ENCODE measurements around the gene LIPG.

LIPG gene

GRCh38 chr18:49534846-49535601, 26.8 kb upstream of the LIPG start:
- no peak overlapping the region for H4K8ac ChIP-seq (ENCODE audit: low read depth, low read length)
- no peak overlapping the region for H3K4me2 ChIP-seq (ENCODE audit: insufficient read depth, low read length, poor library complexity, severe bottlenecking)
- H3K4me3 ChIP-seq (ENCODE audit: low read length in 2 of 2): no peak overlapping the region
- no CpG with 5 or more reads among the region's 1 CpG for WGBS, 2 donors (ENCODE audit: extremely low coverage in 2 of 2, insufficient read length in 2 of 2, insufficient replicate concordance in 1 of 2)
- H3K4ac ChIP-seq (ENCODE audit: low read length): no peak overlapping the region
- H2AFZ ChIP-seq (ENCODE audit: low read length): no peak overlapping the region
- H3K9ac ChIP-seq (ENCODE audit: low read depth, low read length, poor library complexity): no peak overlapping the region
- H3K79me1 ChIP-seq (ENCODE audit: low read depth, low read length): no peaks in the 10 kb centered on the region
- no peak overlapping the region for H2AK5ac ChIP-seq (ENCODE audit: low read depth, low read length)
- no peak overlapping the region for H2BK120ac ChIP-seq (ENCODE audit: low read depth, low read length)
- peaks cover 1 to 9% of the 10 kb centered on the region in 2 donors for H3K9me3 ChIP-seq (replicated peaks in 1 of 2; ENCODE audit: control insufficient read depth in 2 of 2, insufficient read depth in 1 of 2, low read depth in 1 of 2, low read length in 2 of 2)
- H2BK12ac ChIP-seq (ENCODE audit: low read length): no peak overlapping the region
- no peaks in the 10 kb centered on the region for H3K27me3 ChIP-seq (ENCODE audit: control insufficient read depth in 3 of 3, insufficient read depth in 3 of 3, low read depth in 1 of 3, low read length in 3 of 3)
- H3K23ac ChIP-seq (ENCODE audit: low read depth, low read length, poor library complexity): no peak overlapping the region
- no peak overlapping the region for H3K27ac ChIP-seq (replicated peaks; ENCODE audit: low read length)
- H3K14ac ChIP-seq (ENCODE audit: low read length): no peak overlapping the region
- H2BK15ac ChIP-seq (ENCODE audit: low read length): no peak overlapping the region
- H2BK5ac ChIP-seq (ENCODE audit: low read length): no peak overlapping the region
- H3K18ac ChIP-seq (ENCODE audit: low read length): no peak overlapping the region
- H3K4me1 ChIP-seq (ENCODE audit: control insufficient read depth in 2 of 2, insufficient read depth in 1 of 2, low read depth in 1 of 2, low read length in 2 of 2): peaks cover 0 to 5% of the 10 kb centered on the region in 2 donors
- no peaks in the 10 kb centered on the region for H3K36me3 ChIP-seq (replicated peaks in 1 of 2; ENCODE audit: control insufficient read depth in 2 of 2, insufficient read depth in 2 of 2, low read length in 2 of 2)
- DNase-seq (ENCODE audit: low spot score): no peak
- no peak overlapping the region for H4K91ac ChIP-seq (ENCODE audit: low read depth, low read length, poor library complexity)

- no peak overlapping the region for H2BK12ac ChIP-seq (ENCODE audit: low read length)
- no peaks in the 10 kb centered on the region for H3K79me1 ChIP-seq (ENCODE audit: low read depth, low read length)
- peaks cover 1 to 9% of the 10 kb centered on the region in 2 donors for H3K9me3 ChIP-seq (replicated peaks in 1 of 2; ENCODE audit: control insufficient read depth in 2 of 2, insufficient read depth in 1 of 2, low read depth in 1 of 2, low read length in 2 of 2)
- H4K91ac ChIP-seq (ENCODE audit: low read depth, low read length, poor library complexity): no peak overlapping the region
- H3K4me3 ChIP-seq (ENCODE audit: low read length in 2 of 2): no peak overlapping the region
- no peaks in the 10 kb centered on the region for H3K4me1 ChIP-seq (ENCODE audit: control insufficient read depth in 2 of 2, insufficient read depth in 1 of 2, low read depth in 1 of 2, low read length in 2 of 2)
- H3K23ac ChIP-seq (ENCODE audit: low read depth, low read length, poor library complexity): no peak overlapping the region
- WGBS, 2 donors (ENCODE audit: extremely low coverage in 2 of 2, insufficient read length in 2 of 2, insufficient replicate concordance in 1 of 2): no CpG with 5 or more reads among the region's 6 CpGs
- H2BK5ac ChIP-seq (ENCODE audit: low read length): no peak overlapping the region
- H3K14ac ChIP-seq (ENCODE audit: low read length): no peak overlapping the region
- H3K27ac ChIP-seq (replicated peaks; ENCODE audit: low read length): no peak overlapping the region
- H3K4me2 ChIP-seq (ENCODE audit: insufficient read depth, low read length, poor library complexity, severe bottlenecking): no peak overlapping the region
- H3K36me3 ChIP-seq (replicated peaks in 1 of 2; ENCODE audit: control insufficient read depth in 2 of 2, insufficient read depth in 2 of 2, low read length in 2 of 2): no peaks in the 10 kb centered on the region
- no peak for DNase-seq (ENCODE audit: low spot score)
- H3K27me3 ChIP-seq (ENCODE audit: control insufficient read depth in 3 of 3, insufficient read depth in 3 of 3, low read depth in 1 of 3, low read length in 3 of 3): no peaks in the 10 kb centered on the region
- H3K18ac ChIP-seq (ENCODE audit: low read length): no peak overlapping the region
- no peak overlapping the region for H3K9ac ChIP-seq (ENCODE audit: low read depth, low read length, poor library complexity)
- H2BK15ac ChIP-seq (ENCODE audit: low read length): no peak overlapping the region
- no peak overlapping the region for H2AK5ac ChIP-seq (ENCODE audit: low read depth, low read length)
- H4K8ac ChIP-seq (ENCODE audit: low read depth, low read length): no peak overlapping the region
- peak overlapping the region; percentile 76 for H2AFZ ChIP-seq (ENCODE audit: low read length)
- no peak overlapping the region for H3K4ac ChIP-seq (ENCODE audit: low read length)
- no peak overlapping the region for H2BK120ac ChIP-seq (ENCODE audit: low read depth, low read length)
Observed at GRCh38 chr18:49537232-49537896, 24.5 kb upstream of the LIPG start.

- no peaks in the 10 kb centered on the region for H3K36me3 ChIP-seq (replicated peaks in 1 of 2; ENCODE audit: control insufficient read depth in 2 of 2, insufficient read depth in 2 of 2, low read length in 2 of 2)
- WGBS, 2 donors (ENCODE audit: extremely low coverage in 2 of 2, insufficient read length in 2 of 2, insufficient replicate concordance in 1 of 2): no CpG with 5 or more reads among the region's 5 CpGs
- no peak overlapping the region for H4K8ac ChIP-seq (ENCODE audit: low read depth, low read length)
- no peak overlapping the region for H2AFZ ChIP-seq (ENCODE audit: low read length)
- peaks cover 0 to 5% (median 0%) of the 10 kb centered on the region in 3 experiments for H3K27me3 ChIP-seq (ENCODE audit: control insufficient read depth in 3 of 3, insufficient read depth in 3 of 3, low read depth in 1 of 3, low read length in 3 of 3)
- no peak overlapping the region for H2BK5ac ChIP-seq (ENCODE audit: low read length)
- H3K4ac ChIP-seq (ENCODE audit: low read length): no peak overlapping the region
- H3K79me1 ChIP-seq (ENCODE audit: low read depth, low read length): no peaks in the 10 kb centered on the region
- no peak overlapping the region for H2BK12ac ChIP-seq (ENCODE audit: low read length)
- H3K14ac ChIP-seq (ENCODE audit: low read length): no peak overlapping the region
- DNase-seq (ENCODE audit: low spot score): no peak
- H3K23ac ChIP-seq (ENCODE audit: low read depth, low read length, poor library complexity): no peak overlapping the region
- no peak overlapping the region for H2BK120ac ChIP-seq (ENCODE audit: low read depth, low read length)
- H4K91ac ChIP-seq (ENCODE audit: low read depth, low read length, poor library complexity): no peak overlapping the region
- H2BK15ac ChIP-seq (ENCODE audit: low read length): no peak overlapping the region
- H2AK5ac ChIP-seq (ENCODE audit: low read depth, low read length): no peak overlapping the region
- no peak overlapping the region for H3K4me3 ChIP-seq (ENCODE audit: low read length in 2 of 2)
- H3K18ac ChIP-seq (ENCODE audit: low read length): no peak overlapping the region
- peaks cover 0 to 4% of the 10 kb centered on the region in 2 donors for H3K4me1 ChIP-seq (ENCODE audit: control insufficient read depth in 2 of 2, insufficient read depth in 1 of 2, low read depth in 1 of 2, low read length in 2 of 2)
- H3K4me2 ChIP-seq (ENCODE audit: insufficient read depth, low read length, poor library complexity, severe bottlenecking): no peak overlapping the region
- no peaks in the 10 kb centered on the region for H3K9me3 ChIP-seq (replicated peaks in 1 of 2; ENCODE audit: control insufficient read depth in 2 of 2, insufficient read depth in 1 of 2, low read depth in 1 of 2, low read length in 2 of 2)
- H3K9ac ChIP-seq (ENCODE audit: low read depth, low read length, poor library complexity): no peak overlapping the region
- no peak overlapping the region for H3K27ac ChIP-seq (replicated peaks; ENCODE audit: low read length)
Observed at GRCh38 chr18:49544362-49544761, 17.5 kb upstream of the LIPG start.

DNA sequence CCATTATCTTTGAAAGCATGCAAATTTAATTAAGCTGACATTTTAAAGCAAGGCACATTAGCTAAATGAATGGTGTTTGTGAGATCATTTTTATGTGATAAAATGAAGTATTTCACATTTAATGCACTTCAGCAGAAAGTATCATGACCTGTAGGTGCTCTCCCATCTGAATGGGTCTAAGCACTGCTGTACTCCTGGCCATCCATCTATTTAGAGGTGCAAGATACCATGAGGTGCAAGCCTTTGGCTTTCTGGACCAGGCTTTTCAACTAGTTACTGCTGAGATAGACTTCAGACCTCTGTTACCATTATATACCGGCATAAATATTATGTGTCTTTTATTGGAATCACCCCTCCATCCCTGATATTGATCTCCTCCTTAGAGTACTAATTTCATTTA, 15.6 kb upstream of the LIPG start:
- no peak overlapping the region for H4K91ac ChIP-seq (ENCODE audit: low read depth, low read length, poor library complexity)
- WGBS, 2 donors (ENCODE audit: extremely low coverage in 2 of 2, insufficient read length in 2 of 2, insufficient replicate concordance in 1 of 2): no CpG with 5 or more reads among the region's 1 CpG
- no peak overlapping the region for H2BK15ac ChIP-seq (ENCODE audit: low read length)
- peaks cover 0 to 4% of the 10 kb centered on the region in 2 donors for H3K4me1 ChIP-seq (ENCODE audit: control insufficient read depth in 2 of 2, insufficient read depth in 1 of 2, low read depth in 1 of 2, low read length in 2 of 2)
- H3K9me3 ChIP-seq (replicated peaks in 1 of 2; ENCODE audit: control insufficient read depth in 2 of 2, insufficient read depth in 1 of 2, low read depth in 1 of 2, low read length in 2 of 2): peaks cover 0 to 2% of the 10 kb centered on the region in 2 donors
- H3K23ac ChIP-seq (ENCODE audit: low read depth, low read length, poor library complexity): no peak overlapping the region
- H2AK5ac ChIP-seq (ENCODE audit: low read depth, low read length): no peak overlapping the region
- no peak overlapping the region for H3K14ac ChIP-seq (ENCODE audit: low read length)
- no peak overlapping the region for H3K27ac ChIP-seq (replicated peaks; ENCODE audit: low read length)
- no peak overlapping the region for H2BK120ac ChIP-seq (ENCODE audit: low read depth, low read length)
- H3K27me3 ChIP-seq (ENCODE audit: control insufficient read depth in 3 of 3, insufficient read depth in 3 of 3, low read depth in 1 of 3, low read length in 3 of 3): peaks cover 0 to 5% (median 2%) of the 10 kb centered on the region in 3 experiments
- H3K4me3 ChIP-seq (ENCODE audit: low read length in 2 of 2): no peak overlapping the region
- no peak overlapping the region for H2BK5ac ChIP-seq (ENCODE audit: low read length)
- no peak overlapping the region for H3K4me2 ChIP-seq (ENCODE audit: insufficient read depth, low read length, poor library complexity, severe bottlenecking)
- no peak overlapping the region for H3K18ac ChIP-seq (ENCODE audit: low read length)
- no peak overlapping the region for H2BK12ac ChIP-seq (ENCODE audit: low read length)
- H3K9ac ChIP-seq (ENCODE audit: low read depth, low read length, poor library complexity): no peak overlapping the region
- H3K79me1 ChIP-seq (ENCODE audit: low read depth, low read length): no peaks in the 10 kb centered on the region
- H2AFZ ChIP-seq (ENCODE audit: low read length): no peak overlapping the region
- no peaks in the 10 kb centered on the region for H3K36me3 ChIP-seq (replicated peaks in 1 of 2; ENCODE audit: control insufficient read depth in 2 of 2, insufficient read depth in 2 of 2, low read length in 2 of 2)
- H4K8ac ChIP-seq (ENCODE audit: low read depth, low read length): no peak overlapping the region
- no peak overlapping the region for H3K4ac ChIP-seq (ENCODE audit: low read length)
- DNase-seq (ENCODE audit: low spot score): no peak

Measured in neuronal stem cell (in vitro differentiated cells).